GM21360 (cell line): ENCODE data around the gene CHD5.

Experiments used
- ATAC-seq: cut with Tn5 transposase; IDR thresholded peaks from one replicate; pipeline ENCODE4 v1.9.1; 2021; ENCODE audit warnings: mild to moderate bottlenecking, moderate library complexity; ENCODE audit not compliant: unreplicated experiment

The CHD5 gene

DNA sequence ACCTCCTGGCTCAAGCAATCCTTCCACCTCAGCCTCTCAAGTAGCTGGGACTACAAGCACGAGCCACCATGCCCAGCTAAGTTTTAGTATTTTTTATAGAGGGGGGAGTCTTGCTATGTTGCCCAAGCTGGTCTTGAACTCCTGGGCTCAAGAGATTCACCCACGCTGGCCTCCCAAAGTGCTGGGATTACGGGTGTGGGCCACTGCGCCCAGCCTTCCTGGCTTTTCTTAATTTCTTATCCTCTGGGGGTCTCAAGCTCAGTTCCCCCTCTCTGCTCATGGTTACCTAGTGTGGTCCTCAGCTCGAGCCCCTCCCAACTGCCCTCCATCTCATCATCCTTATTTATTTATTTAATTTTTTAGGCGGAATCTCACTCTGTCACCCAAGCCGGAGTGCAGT lies 22.1 kb upstream of the CHD5 start:
- ATAC-seq: no peak

GRCh38 chr1:6200188-6200809 lies 20.2 kb upstream of the CHD5 start:
- no peak for ATAC-seq

DNA sequence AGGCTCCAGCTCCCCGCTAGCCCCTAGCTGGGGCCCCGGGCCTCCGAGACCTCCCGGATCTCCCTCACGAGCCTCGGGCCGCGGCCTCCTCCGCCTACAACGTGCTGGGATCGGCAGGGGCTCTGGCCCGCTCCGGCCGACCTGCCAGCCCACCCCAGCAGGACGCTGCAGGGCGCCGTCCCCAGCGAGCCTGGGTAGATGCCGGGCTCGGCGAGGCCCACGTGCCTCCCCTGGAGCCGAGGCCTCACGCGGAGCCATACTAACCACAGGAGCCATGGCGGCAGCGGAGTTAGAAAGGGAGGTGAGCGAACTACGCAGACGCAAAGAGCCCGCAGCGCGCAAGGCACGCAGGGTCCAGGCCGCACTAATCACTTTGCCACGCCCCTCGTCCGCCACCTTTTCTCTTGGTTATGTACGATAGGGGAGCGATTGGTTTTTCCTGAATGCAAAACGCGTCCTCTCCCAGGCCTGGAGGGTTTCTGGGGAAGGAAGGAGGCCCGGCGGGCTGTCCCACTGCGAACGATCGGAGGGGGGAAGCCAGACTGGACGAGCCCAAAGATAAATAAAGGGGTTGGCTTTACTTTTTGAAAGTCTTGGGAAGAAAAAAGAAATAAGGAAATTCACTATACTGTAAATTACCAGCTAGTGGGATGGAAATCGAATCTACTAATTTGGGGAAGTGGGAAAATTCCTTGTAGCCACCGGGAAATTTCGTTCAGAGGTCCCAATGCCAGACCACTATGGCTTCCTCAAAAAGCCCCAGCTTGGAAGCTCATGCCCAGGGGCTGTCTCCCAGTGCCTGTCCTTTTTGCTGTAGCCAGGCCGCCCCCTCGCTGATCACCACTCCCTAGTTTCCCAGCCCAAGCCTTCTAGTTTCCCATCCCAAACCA lies 19.4 kb upstream of the CHD5 start, which contains the start of gene RPL22:
RPL22 (minus strand) TSS at position 298 of the 890 bp plus-strand sequence; CDS start at position 276, 22 bp downstream.
- ATAC-seq: peak; percentile 96

GRCh38 chr1:6198646-6199297 lies 18.7 kb upstream of the CHD5 start:
- ATAC-seq: peak; percentile 15

- no peak for ATAC-seq
These were observed 17.8 kb upstream of the CHD5 start for GRCh38 chr1:6197746-6198427.

DNA sequence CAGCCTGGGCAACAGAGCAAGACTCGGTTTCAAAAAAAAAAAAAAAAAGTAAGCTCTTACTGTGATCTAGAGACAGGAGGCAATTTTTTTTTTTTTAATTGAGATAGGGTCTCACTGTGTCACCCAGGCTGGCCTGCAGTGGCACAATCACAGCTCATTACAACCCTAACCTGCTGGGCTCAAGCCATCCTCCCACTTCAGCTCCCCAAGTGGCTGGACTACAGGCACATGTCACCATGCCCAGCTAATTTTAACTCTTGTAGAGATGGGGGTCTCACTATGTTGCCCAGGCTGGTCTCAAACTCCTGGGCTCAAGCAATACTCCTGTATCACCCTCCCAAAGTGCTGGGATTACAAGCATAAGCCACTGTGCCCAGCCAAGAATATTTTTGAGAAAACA lies 11.8 kb upstream of the CHD5 start:
- ATAC-seq: no peak

DNA sequence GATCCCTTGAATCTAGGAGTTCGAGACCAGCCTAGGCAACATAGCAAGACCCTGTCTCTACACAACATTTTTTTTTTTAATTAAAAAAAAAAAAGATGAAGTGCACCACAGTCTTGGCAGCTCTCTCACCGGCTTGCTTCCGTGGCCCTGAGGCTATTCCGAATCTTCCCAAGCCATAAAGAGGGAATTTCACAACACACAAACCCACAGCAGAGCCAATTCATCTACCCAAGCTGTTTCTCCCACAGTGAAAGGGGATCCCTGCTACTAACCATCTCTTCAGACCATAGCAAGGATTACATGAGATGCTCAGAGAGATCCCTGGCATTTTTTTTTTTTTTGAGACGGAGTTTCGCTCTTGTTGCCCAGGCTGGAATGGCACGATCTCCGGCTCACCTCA lies 8.3 kb upstream of the CHD5 start:
- no peak for ATAC-seq

- ATAC-seq: no peak
These were observed 5.7 kb upstream of the CHD5 start for GRCh38 chr1:6185635-6186382.

DNA sequence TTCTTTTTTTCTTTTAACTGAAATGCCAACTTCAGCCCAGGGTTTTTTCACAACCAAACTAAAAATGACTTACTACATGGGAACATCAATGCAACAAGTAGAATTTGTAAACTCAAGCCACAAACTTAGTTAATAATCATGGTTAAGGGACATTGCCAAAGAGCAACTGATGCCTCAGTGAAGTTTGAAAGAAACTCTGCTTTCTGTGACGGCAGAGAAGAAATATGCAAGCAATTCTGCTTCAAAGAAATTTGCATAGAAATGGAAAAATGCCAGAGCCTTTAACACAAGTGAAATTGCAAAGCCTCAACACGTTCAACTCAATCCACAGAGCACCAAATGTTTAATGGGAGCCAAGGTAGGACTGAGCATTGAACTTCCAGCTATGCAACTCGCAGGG lies 5.0 kb upstream of the CHD5 start:
- ATAC-seq: no peak

DNA sequence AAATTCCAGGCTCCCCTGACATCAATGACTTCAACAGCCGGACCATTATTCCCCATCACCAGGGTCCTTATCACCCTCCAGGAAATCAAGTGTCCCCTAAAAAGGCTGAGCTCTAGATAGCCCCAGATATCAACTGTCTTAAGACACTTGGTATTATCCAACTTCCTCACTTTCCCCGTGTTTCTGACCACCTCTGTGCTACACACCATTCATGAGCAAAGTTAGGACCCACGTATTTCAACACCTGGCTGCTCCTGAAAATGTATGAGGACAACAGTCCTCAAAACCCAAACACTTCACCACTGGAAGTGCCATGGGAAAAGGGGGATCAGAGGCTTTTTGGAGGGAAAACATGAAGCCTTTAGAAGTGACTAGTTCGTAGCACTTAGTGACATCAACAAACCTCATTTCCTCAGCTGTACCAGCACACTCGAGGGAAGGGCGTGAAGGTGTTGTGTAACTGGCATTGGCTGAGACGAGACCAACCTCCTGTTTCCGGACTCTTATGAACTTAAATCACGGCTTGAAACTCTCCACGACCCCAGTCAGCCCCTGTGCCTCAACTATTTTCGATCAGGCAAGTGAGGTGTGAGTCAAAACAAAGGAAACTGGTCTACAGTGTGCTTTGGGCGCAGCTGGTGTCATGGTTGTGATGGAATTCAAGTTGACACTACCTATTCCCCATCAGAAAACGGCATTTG lies 4.1 kb upstream of the CHD5 start:
- no peak for ATAC-seq

- no peak for ATAC-seq
These were observed 3.4 kb upstream of the CHD5 start for GRCh38 chr1:6183520-6183989.

GRCh38 chr1:6181347-6181770 lies 1.2 kb upstream of the CHD5 start:
- no peak for ATAC-seq

GRCh38 chr1:6180707-6181311 lies 688 bp upstream of the CHD5 start:
- ATAC-seq: no peak

DNA sequence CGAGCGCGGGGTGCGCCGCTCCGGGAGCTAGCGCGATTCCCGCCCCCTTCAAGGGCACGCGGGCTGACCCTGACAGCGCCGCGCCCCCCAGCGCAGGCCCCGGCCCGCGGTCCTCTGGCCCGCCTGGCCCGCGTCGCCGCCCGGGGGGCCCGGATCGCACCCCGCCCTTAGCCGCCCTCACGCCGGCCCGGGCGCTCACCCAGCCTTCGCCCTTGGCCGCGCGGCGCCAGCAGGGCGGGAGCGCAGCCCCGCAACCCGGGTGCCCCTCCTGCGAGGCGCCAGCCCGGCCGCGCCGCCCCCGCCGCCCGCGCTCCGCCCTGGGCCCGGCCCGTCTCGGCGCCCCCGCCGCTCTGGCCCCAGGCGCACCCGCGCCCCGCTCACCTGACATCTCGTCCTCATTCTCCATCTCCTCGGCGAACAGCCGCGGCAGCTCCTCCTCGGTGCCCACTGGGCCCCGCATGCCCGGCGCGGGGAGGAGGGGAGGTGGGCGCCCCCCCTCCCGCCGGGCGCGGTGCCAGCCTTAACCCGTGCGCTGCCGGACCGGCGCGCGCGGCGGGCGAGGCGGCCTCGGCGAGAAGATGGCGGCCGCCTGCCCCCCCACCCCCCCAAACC lies 451 bp downstream of the CHD5 start:
- ATAC-seq: no peak

DNA sequence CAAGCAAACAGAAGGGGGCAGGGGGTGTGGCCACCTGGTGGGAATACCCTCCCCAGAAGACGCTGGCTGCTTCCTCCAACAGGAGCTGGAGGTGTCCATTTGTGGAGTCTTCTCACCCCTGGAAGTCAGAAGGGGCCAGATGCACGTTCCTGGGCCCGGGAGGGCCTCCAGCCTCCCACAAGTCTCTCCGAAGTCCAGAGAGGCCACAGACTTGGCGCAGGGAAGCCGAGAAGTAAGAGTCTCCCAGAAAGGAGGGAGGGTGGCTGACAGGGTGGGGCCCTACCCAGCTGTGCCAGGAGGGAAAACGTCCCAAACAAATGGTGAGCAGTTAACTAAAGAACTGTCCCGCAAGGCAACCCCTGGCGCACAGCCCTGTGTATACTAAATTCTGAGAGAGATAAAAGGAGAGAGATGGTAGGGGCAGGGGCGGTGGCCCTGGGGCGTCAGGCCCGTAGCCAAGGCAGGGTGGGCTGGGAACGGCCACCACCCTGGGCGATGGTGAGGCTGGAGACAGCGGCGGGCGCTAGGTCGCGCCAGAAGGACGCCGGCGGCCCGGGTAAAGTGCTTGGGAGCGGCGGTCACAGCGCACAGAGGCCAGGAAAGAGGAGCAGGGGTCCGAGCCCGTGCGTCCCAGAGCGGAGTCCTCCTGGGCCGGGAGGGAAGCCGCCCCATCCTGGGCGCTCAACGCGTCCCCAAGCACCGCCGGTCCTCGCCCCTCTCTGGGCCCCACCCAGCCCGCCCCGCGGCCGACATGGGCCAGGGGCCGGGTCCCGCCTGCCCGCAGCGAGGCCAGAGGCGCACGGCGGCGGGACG lies 1.2 kb downstream of the CHD5 start:
- ATAC-seq: no peak

GRCh38 chr1:6177681-6178380 lies 2.3 kb downstream of the CHD5 start:
- ATAC-seq: no peak

DNA sequence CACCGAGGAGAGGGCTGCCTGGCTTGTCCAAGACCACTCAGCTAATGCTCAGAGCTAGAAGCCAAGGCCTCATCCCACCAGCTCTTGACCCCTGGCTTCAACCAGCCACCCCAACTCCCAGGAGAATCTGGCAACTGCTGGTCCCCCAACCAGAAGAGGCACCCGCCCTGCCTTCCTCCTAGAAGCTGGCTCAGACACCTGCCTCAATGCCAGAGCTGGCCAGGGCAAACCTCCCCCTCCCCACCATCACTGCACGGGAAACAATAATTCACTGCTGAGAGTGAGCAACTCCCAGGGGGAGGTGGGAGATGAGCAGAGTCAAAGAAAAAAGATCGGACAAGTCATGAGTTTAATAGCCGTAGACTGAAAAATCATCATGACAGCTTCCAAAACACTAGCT lies 3.3 kb downstream of the CHD5 start:
- no peak for ATAC-seq
